NCI-H2081 (cell line): ENCODE data around the gene C10orf88.
A peak's percentile ranks its signal among the peaks of the same experiment; 100 is the strongest.
"Not testable (repeated sequence)": the region's sequence is repeated elsewhere in the genome, so short reads cannot be mapped to it uniquely, and the experiment has no call there.

Experiments
- DNase-seq, 2 experiments: peaks; one replicate each; lab custom pipeline; 2025; lab: John Stamatoyannopoulos, UW

C10orf88 gene

GRCh38 chr10:122957474-122957873 is 3.4 kb upstream of the C10orf88 start:
- DNase-seq, result no peak

- DNase-seq, result no peak
Measured at GRCh38 chr10:122955892-122956291, 1.9 kb upstream of the C10orf88 start.

GRCh38 chr10:122954731-122955050 is 664 bp upstream of the C10orf88 start:
- DNase-seq, result no peak

GRCh38 chr10:122949296-122949695 is 4.7 kb downstream of the C10orf88 start:
- no peak for DNase-seq

GRCh38 chr10:122939856-122940543 is 14.0 kb downstream of the C10orf88 start:
- no peak for DNase-seq

- no peak for DNase-seq
Measured at GRCh38 chr10:122939133-122939855, 14.7 kb downstream of the C10orf88 start.

- no peak for DNase-seq
Measured at GRCh38 chr10:122931088-122931906, 22.7 kb downstream of the C10orf88 start.

- DNase-seq, result no peak
Measured at GRCh38 chr10:122930140-122930539, 23.9 kb downstream of the C10orf88 start.

- no peak for DNase-seq
Measured at GRCh38 chr10:122915700-122916099, 38.3 kb downstream of the C10orf88 start.

- DNase-seq, result peak in 1 of 2 experiments; percentile 0
Measured at GRCh38 chr10:122911889-122912484, 42.0 kb downstream of the C10orf88 start.

- no peak for DNase-seq
Measured at GRCh38 chr10:122910310-122910709, 43.7 kb downstream of the C10orf88 start, which contains the start of gene FAM24A. Gene FAM24A (plus strand): TSS chr10:122910610. CDS start chr10:122911635, 1,025 bp downstream.

- not testable (repeated sequence) for DNase-seq
Measured at GRCh38 chr10:122903861-122904260, 50.2 kb downstream of the C10orf88 start.

GRCh38 chr10:122894261-122894944 is 59.6 kb downstream of the C10orf88 start:
- no peak for DNase-seq

- DNase-seq, result no peak
Measured at GRCh38 chr10:122884166-122884565, 69.9 kb downstream of the C10orf88 start.

- DNase-seq, result no peak
Measured at GRCh38 chr10:122882766-122883165, 71.3 kb downstream of the C10orf88 start.
